HG03066 (cell line): ENCODE results near the gene SV2C.

Experiments
- ATAC-seq: cut with Tn5 transposase; IDR thresholded peaks from one replicate; pipeline ENCODE4 v1.9.1; 2021; ENCODE audit warnings: low read depth; ENCODE audit not compliant: unreplicated experiment

SV2C gene

GRCh38 chr5:76091351-76091750, 8.2 kb downstream of the SV2C start:
- ATAC-seq, result no peak

- no peak for ATAC-seq
Measured at GRCh38 chr5:76099286-76099702, 16.1 kb downstream of the SV2C start.

GRCh38 chr5:76099756-76100155, 16.6 kb downstream of the SV2C start:
- ATAC-seq, result no peak

GRCh38 chr5:76104027-76104426, 20.8 kb downstream of the SV2C start:
- no peak for ATAC-seq

- ATAC-seq, result no peak
Measured at GRCh38 chr5:76106149-76106548, 23.0 kb downstream of the SV2C start.

- no peak for ATAC-seq
Measured at GRCh38 chr5:76111477-76112174, 28.4 kb downstream of the SV2C start.

GRCh38 chr5:76113103-76113502, 29.9 kb downstream of the SV2C start:
- no peak for ATAC-seq

GRCh38 chr5:76114179-76114851, 31.1 kb downstream of the SV2C start:
- ATAC-seq, result no peak

- ATAC-seq, result no peak
Measured at GRCh38 chr5:76125346-76125745, 42.2 kb downstream of the SV2C start.

- no peak for ATAC-seq
Measured at GRCh38 chr5:76125888-76126287, 42.7 kb downstream of the SV2C start.

GRCh38 chr5:76134003-76134402, 50.8 kb downstream of the SV2C start:
- ATAC-seq, result no peak

- ATAC-seq, result no peak
Measured at GRCh38 chr5:76134646-76135045, 51.5 kb downstream of the SV2C start.

- no peak for ATAC-seq
Measured at GRCh38 chr5:76137887-76138542, 54.8 kb downstream of the SV2C start.

- no peak for ATAC-seq
Measured at GRCh38 chr5:76143884-76144283, 60.7 kb downstream of the SV2C start.

GRCh38 chr5:76144513-76145274, 61.5 kb downstream of the SV2C start:
- no peak for ATAC-seq

- no peak for ATAC-seq
Measured at GRCh38 chr5:76145945-76146344, 62.8 kb downstream of the SV2C start.

- ATAC-seq, result no peak
Measured at GRCh38 chr5:76149636-76150035, 66.5 kb downstream of the SV2C start.

GRCh38 chr5:76152161-76152560, 69.0 kb downstream of the SV2C start:
- no peak for ATAC-seq

GRCh38 chr5:76152700-76153099, 69.5 kb downstream of the SV2C start:
- ATAC-seq, result no peak

- no peak for ATAC-seq
Measured at GRCh38 chr5:76153271-76153670, 70.1 kb downstream of the SV2C start.
